ENCODE measurements around the gene DNAJC10. TPM values are rescaled to one million over a fixed set of nuclear protein-coding genes. Genes with fewer than 3 reads are reported as not detected.
"Not testable (repeated sequence)": the region's sequence is repeated elsewhere in the genome, so short reads cannot be mapped to it uniquely, and the experiment has no call there.

DNAJC10 gene
- total RNA-seq, 1 donor from 2014 or later, result 158 TPM

- no peak for TF ChIP-seq CTCF (IDR thresholded peaks at IDR 0.05; ENCODE audit: unreplicated experiment)
- Mint-ChIP-seq H3K36me3 (ENCODE audit: low read depth, unreplicated experiment) (peaks cover 2% of the 10 kb centered on the region), H3K27ac (ENCODE audit: unreplicated experiment) (no peak overlapping the region), H3K27me3 (ENCODE audit: unreplicated experiment) (peaks cover 2% of the 10 kb centered on the region), H3K9me3 (ENCODE audit: unreplicated experiment) (no peaks in the 10 kb centered on the region), H3K4me3 (ENCODE audit: unreplicated experiment) (no peak overlapping the region), H3K4me1 (ENCODE audit: unreplicated experiment) (no peaks in the 10 kb centered on the region)
- no peak for DNase-seq (ENCODE audit: low spot score)
These were observed 2.4 kb downstream of the DNAJC10 start for GRCh38 chr2:182718459-182718858.

- not testable (repeated sequence) for DNase-seq (ENCODE audit: low spot score); H3K27me3 Mint-ChIP-seq (ENCODE audit: unreplicated experiment); H3K36me3 Mint-ChIP-seq (ENCODE audit: low read depth, unreplicated experiment); H3K9me3 Mint-ChIP-seq (ENCODE audit: unreplicated experiment); H3K4me3 Mint-ChIP-seq (ENCODE audit: unreplicated experiment); H3K4me1 Mint-ChIP-seq (ENCODE audit: unreplicated experiment); H3K27ac Mint-ChIP-seq (ENCODE audit: unreplicated experiment)
These were observed 3.1 kb downstream of the DNAJC10 start for GRCh38 chr2:182719116-182719515.

GRCh38 chr2:182724656-182725055, 8.6 kb downstream of the DNAJC10 start:
- Mint-ChIP-seq H3K36me3 (ENCODE audit: low read depth, unreplicated experiment) (peaks cover 14% of the 10 kb centered on the region), H3K27ac (ENCODE audit: unreplicated experiment) (no peak overlapping the region), H3K9me3 (ENCODE audit: unreplicated experiment) (no peaks in the 10 kb centered on the region), H3K27me3 (ENCODE audit: unreplicated experiment) (no peaks in the 10 kb centered on the region), H3K4me1 (ENCODE audit: unreplicated experiment) (no peaks in the 10 kb centered on the region), H3K4me3 (ENCODE audit: unreplicated experiment) (no peak overlapping the region)
- DNase-seq (ENCODE audit: low spot score), result no peak
- TF ChIP-seq CTCF (IDR thresholded peaks at IDR 0.05; ENCODE audit: unreplicated experiment), result no peak

- H3K27me3 Mint-ChIP-seq (ENCODE audit: unreplicated experiment), result no peaks in the 10 kb centered on the region
- H3K36me3 Mint-ChIP-seq (ENCODE audit: low read depth, unreplicated experiment), result peaks cover 20% of the 10 kb centered on the region
- H3K4me3 Mint-ChIP-seq (ENCODE audit: unreplicated experiment), result no peak overlapping the region
- H3K9me3 Mint-ChIP-seq (ENCODE audit: unreplicated experiment), result no peaks in the 10 kb centered on the region
- no peak for DNase-seq (ENCODE audit: low spot score)
- no peak for TF ChIP-seq CTCF (IDR thresholded peaks at IDR 0.05; ENCODE audit: unreplicated experiment)
- no peak overlapping the region for H3K27ac Mint-ChIP-seq (ENCODE audit: unreplicated experiment)
- no peaks in the 10 kb centered on the region for H3K4me1 Mint-ChIP-seq (ENCODE audit: unreplicated experiment)
These were observed 10.4 kb downstream of the DNAJC10 start for GRCh38 chr2:182726473-182726872.

GRCh38 chr2:182728014-182728413, 12.0 kb downstream of the DNAJC10 start:
- Mint-ChIP-seq H3K36me3 (ENCODE audit: low read depth, unreplicated experiment) (peaks cover 26% of the 10 kb centered on the region), H3K27me3 (ENCODE audit: unreplicated experiment) (no peaks in the 10 kb centered on the region), H3K9me3 (ENCODE audit: unreplicated experiment) (no peaks in the 10 kb centered on the region), H3K4me3 (ENCODE audit: unreplicated experiment) (peak overlapping the region; percentile 16), H3K4me1 (ENCODE audit: unreplicated experiment) (no peaks in the 10 kb centered on the region), H3K27ac (ENCODE audit: unreplicated experiment) (no peak overlapping the region)
- TF ChIP-seq CTCF (IDR thresholded peaks at IDR 0.05; ENCODE audit: unreplicated experiment), result no peak
- DNase-seq (ENCODE audit: low spot score), result no peak
